HS-5 (cell line): ENCODE data around the gene PDS5A.
"Not testable (repeated sequence)": the region's sequence is repeated elsewhere in the genome, so short reads cannot be mapped to it uniquely, and the experiment has no call there.

Experiments used
- DNase-seq: peaks from one replicate; pipeline ENCODE4 v3.0.0-alpha.2; 2012; ENCODE audit warnings: low read depth

Gene PDS5A

GRCh38 chr4:39899291-39899690 lies 78.4 kb downstream of the PDS5A start:
- DNase-seq: no peak

GRCh38 chr4:39898015-39898414 lies 79.7 kb downstream of the PDS5A start:
- DNase-seq: no peak

GRCh38 chr4:39893693-39894072 lies 84.0 kb downstream of the PDS5A start:
- DNase-seq: no peak

GRCh38 chr4:39892988-39893692 lies 84.6 kb downstream of the PDS5A start:
- no peak for DNase-seq

DNA sequence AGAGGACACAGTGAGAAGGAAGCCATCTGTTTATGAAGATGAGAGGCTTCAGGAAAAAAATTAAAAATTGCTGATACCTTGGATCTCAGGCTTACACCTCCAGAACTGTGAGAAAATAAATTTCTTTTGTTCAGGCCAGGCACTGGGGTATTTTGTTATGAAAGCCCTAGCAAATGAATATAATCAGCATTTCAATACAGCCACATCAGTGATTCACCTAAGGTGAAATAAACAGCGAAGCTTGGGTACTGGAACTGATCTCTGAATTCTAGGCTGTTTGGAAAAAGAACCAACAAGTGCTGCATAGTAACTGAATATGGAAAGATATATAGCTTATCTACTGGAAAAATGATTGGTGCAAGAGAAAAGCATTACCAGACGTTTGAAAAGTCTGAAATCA lies 88.5 kb downstream of the PDS5A start:
- DNase-seq: no peak

DNA sequence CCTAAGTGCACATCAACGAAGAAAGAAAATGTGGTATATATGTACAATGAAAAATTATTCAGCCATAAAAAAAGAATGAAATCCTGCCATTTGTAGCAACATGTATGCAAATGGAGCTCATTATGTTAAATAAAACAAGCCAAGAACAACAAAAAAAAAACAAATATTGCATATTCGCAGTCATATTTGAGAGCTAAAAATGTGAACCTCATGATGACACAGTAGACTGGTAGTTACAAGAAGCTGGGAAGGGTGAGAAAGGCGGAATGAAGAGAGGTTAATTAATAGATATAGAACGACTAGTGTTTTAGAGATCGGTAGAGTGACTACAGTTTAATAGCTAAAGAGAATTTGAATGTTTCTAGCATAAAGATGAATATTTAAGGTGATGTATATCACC lies 89.2 kb downstream of the PDS5A start:
- DNase-seq: no peak

DNA sequence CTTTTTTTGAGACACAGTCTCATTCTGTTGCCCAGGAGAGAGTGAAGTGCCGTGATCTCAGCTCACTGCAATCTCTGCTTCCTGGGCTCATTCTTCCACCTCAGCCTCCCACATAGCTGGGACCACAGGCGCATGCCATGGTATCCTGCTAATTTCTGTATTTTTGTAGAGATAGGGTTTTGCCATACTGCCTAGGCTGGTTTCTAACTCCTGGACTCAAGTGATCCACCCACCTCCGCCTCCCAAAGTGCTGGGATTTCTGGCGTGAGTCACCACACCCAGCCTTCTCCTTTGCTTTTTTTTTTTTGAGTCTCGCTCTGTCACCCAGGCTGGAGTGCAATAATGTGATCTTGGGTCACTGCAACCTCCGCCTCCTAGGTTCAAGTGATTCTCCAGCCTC lies 94.1 kb downstream of the PDS5A start:
- DNase-seq: no peak

GRCh38 chr4:39881789-39882188 lies 95.9 kb downstream of the PDS5A start:
- DNase-seq: no peak

DNA sequence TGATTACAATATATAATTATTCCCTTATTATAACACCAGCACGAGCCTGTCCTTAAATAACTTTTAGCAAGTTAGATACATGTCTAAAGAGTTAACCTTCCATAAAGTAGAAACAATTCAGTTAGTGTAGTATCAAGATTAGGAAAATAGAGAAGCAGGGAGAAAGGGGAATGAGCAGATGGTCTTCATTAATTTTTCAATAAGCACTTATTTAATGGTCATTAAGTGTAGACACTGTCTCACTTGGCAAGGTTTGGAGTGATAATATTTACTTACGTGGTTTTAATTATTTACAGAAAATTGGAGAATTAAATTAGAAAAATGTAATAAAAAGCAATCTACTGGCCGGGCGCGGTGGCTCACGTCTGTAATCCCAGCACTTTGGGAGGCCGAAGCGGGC lies 99.7 kb downstream of the PDS5A start:
- no peak for DNase-seq

DNA sequence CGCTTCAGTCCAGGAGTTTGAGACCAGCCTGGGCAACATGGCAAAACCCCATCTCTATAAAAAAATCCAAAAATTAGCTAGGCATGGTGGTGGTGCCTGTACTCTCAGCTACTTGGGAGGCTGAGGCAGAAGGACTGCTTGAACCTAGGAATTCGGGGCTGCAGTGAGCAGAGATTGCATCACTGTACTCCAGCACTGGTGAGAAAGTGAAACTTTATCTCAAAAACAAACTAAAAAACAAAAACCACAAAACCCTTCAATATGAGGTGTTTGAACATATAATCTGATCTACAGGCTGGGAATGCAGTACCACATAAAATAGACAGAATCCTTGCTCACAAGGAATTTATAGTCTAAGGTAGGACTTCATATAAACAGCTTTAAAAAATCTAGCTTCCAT lies 103.9 kb downstream of the PDS5A start:
- no peak for DNase-seq

DNA sequence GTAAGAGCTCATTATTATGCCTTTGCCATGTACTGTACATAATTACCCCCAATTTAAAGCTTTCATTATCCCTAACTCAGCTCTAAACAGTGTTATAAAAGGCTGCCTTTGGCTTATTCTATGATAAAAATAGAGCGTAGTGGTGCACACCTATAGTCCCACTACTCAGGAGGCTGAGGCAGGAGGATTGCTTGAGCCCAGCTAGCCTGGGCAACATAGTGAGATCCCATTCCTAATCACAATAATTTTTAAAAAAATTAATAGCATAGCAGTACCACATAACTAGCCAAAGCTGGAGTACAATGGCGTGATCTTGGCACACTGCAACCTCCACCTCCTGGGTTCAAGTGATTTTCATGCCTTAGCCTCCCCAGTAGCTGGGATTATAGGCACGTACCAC lies 112.4 kb downstream of the PDS5A start:
- DNase-seq: no peak

DNA sequence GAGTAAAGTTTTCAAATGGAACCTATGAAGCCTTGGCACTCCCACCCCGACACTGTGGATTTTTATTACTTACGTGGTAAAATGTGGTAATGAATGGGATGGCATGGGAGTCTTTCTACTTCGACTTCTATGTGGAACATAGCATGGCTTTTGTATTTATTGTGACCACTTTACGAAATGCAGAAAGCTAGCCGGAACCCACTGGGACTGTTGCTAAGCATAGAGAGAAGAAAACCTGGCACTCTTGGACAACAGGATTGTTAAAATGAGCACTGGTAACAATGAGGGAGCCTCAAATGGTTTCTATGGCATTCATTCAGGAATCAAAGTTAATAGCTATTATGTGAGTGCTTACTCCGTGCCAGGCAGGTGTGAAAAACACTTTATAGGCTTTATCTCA lies 113.3 kb downstream of the PDS5A start:
- DNase-seq: no peak

GRCh38 chr4:39860804-39861203 lies 116.9 kb downstream of the PDS5A start:
- DNase-seq: no peak

- DNase-seq: peak; percentile 46
Observed at GRCh38 chr4:39855909-39856512, 121.7 kb downstream of the PDS5A start.

DNA sequence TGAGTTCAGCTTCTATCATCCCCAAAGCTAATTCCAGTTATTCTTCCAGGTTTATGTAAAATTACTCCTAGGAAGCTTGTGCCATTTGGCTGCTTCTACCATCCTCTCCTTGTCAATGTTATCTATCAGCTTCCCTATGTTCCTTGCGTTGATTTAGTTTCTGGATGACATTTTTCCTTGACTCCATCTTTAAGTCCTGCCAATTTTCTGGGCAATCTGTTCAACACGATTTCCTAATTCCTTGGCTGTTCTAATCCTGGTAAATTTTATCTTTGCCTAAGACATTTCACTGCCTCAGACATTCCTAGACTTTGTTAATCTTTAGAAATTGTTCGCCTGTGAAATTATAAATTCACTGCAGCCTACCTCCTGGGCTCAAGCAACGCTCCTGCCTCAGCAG lies 125.1 kb downstream of the PDS5A start:
- no peak for DNase-seq

GRCh38 chr4:39850727-39851126 lies 127.0 kb downstream of the PDS5A start:
- no peak for DNase-seq

GRCh38 chr4:39846705-39847104 lies 131.0 kb downstream of the PDS5A start:
- no peak for DNase-seq

DNA sequence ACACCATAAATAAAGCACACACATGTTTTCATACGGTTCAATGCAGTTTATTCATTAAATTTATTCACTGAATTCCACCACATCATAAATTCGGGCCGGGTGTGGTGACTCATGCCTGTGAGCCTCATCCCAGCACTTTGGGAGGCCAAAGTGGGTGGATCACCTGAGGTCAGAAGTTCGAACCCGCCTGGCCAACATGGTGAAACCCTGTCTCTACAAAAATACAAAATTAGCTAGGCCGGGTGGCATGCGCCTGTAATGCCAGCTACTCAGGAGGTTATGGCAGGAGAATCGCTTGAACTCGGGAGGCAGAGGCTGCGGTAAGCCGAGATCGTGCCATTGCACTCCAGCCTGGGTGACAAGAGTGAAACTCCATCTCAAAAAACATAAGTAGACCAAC lies 131.6 kb downstream of the PDS5A start:
- DNase-seq: no peak

- DNase-seq: no peak
Observed at GRCh38 chr4:39841894-39842293, 135.8 kb downstream of the PDS5A start.

DNA sequence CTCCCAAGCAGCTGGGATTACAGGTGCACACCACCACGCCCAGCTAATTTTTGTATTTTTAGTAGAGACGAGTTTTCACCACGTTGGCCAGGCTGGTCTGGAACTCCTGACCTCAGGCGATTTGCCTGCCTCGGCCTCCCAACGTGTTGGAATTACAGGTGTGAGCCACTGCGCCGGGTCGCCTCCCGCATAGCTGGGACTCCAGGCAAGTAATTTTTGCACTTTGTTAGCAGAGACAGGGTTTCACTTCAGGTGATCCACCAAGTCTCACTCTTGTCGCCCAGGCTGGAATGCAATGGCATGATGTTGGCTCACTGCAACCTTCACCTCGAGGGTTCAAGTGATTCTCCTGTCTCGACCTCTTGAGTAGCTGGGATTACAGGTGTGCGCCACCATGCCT lies 137.2 kb downstream of the PDS5A start:
- DNase-seq: not testable (repeated sequence)

DNA sequence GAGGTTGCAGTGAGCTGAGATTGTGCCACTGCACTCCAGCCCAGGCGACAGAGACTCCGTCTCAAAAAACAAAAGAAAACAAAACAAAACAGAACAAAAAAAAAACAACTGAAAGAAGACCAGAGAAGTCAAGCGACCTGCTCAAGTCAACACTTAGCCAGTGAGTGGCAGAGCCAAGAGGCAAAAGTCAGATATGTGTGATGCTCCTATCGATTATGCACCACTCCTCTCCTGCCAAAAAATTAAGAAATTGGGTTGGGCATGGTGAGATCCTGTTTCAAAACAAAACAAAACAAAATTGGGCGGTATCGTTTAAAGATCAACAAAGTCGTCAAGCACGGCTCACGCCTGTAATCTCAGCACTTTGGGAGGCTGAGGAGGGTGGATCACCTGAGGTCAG lies 137.7 kb downstream of the PDS5A start:
- DNase-seq: no peak

DNA sequence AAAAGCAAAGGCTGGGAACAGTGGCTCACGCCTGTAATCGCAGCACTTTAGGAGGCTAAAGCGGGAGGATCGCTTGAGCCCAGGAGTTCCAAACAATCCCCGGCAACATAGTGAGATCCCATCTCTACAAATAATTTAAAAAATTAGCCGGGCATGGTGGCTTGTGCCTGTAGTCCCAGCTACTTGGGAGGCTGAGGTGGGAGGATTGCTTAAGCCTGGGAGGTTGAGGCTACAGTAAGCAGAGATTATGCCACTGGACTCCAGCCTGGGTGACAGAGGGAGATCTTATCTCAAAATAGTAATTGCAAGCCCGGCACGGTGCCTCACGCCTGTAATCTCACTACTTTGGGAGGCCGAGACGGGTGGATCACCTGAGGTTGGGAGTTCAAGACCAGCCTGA lies 139.3 kb downstream of the PDS5A start:
- not testable (repeated sequence) for DNase-seq

GRCh38 chr4:39834269-39834668 lies 143.4 kb downstream of the PDS5A start:
- DNase-seq: no peak

DNA sequence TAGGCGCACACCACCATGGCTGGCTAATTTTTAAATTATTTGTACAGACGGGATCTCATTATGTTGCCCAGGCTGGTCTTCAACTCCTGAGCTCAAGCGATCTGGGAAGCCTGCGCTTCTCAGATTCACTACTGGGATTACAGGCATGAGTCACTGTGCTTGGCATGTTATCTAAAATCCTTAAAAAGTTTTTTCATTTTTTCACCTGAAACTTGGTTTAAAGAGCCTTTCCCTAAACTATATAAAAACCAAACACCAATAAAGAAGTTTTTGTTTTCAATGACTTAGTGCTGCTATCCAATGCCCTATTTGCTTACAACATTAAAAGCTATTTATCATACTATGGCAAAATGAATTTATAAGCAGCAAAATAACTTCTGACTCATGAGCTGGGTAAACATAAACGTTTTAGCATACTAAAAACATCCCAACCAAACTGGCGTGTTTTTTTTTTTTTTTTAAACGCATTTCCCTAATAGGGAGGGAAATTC lies 151.9 kb downstream of the PDS5A start:
- no peak for DNase-seq
